Bronchial epithelial cell (primary cell): ENCODE results near the gene FSTL4. TPM values are rescaled to one million over a fixed set of nuclear protein-coding genes. Genes with fewer than 3 reads are reported as not detected.
"Not testable (repeated sequence)": the region's sequence is repeated elsewhere in the genome, so short reads cannot be mapped to it uniquely, and the experiment has no call there.

Experiments used
- DNase-seq: peaks from one replicate; pipeline ENCODE4 v3.0.0-alpha.2; 2010; ENCODE audit warnings: low read depth
- FAIRE-seq: peaks from 2 replicates; lab custom pipeline; 2011; peaks lifted over from hg19 to GRCh38; lab: Jason Lieb, UNC
- H3K27me3 ChIP-seq: 2 replicates; pipeline ENCODE4 v1.5.1; 2011; ENCODE audit warnings: low read length; ENCODE audit not compliant: control insufficient read depth, insufficient read depth
- H3K36me3 ChIP-seq: 2 replicates; pipeline ENCODE4 v1.5.1; 2011; ENCODE audit warnings: low read length; ENCODE audit not compliant: control insufficient read depth, insufficient read depth
- H3K4me3 ChIP-seq: 2 replicates; pipeline ENCODE4 v1.5.1; 2011; ENCODE audit warnings: mild to moderate bottlenecking, low read depth, low read length, control low read depth
- total RNA-seq: library from RNA; depleted of rRNA; stranded (reverse); fragments of >200 nt; gene quantifications from 2 replicates; pipeline ENCODE4 v1.2.1, GENCODE V29; 2014
- TF ChIP-seq, protein P1 (sequence below): IDR thresholded peaks from 2 replicates; pipeline ENCODE4 v1.5.1; 2011; ENCODE audit warnings: mild to moderate bottlenecking, moderate library complexity, low read length, control low read depth, inconsistent platforms; ENCODE audit not compliant: insufficient read depth, severe bottlenecking

Gene FSTL4
- total RNA-seq, 1 donor from 2014 or later = not detected

DNA sequence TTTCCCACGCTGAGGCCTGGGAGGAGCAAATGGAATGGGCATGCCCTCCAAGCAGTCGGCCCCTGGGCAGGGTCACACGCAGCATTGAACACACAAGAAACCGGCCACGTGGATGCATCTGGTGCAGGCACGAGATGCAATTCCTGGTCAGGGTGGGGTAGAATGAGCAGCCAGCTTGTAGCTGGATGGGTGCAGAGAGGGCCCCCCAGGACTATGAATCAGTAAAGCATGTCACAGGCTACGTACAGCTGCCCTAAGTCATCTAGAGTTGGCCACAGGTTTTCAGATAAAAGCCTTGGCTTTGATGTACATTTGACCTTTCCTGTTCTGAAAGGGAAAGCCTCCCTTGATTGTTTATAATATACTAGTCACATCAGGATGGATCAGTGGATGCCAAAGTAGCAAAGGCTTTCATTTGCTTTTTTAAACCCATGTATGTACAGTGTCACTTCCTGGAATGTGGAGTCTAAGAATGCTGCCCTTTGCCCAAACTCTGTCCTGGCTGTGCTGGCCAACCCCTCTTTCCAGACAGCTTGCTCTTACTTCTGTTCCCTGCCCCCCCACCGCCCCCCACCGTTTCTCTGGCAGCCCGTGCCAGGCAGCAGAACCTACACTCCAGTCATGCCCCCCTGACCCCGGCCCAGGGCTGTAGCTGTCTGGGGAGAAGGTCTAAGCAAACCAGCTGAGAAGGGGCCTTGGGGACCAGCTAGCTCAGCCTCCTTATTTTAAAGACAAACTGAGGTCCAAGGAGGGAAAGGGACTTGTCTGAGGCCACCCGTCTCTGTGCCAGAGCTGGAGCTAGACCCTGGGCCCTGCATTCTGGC, 391.3 kb downstream of the FSTL4 start:
- TF ChIP-seq, protein P1, sequence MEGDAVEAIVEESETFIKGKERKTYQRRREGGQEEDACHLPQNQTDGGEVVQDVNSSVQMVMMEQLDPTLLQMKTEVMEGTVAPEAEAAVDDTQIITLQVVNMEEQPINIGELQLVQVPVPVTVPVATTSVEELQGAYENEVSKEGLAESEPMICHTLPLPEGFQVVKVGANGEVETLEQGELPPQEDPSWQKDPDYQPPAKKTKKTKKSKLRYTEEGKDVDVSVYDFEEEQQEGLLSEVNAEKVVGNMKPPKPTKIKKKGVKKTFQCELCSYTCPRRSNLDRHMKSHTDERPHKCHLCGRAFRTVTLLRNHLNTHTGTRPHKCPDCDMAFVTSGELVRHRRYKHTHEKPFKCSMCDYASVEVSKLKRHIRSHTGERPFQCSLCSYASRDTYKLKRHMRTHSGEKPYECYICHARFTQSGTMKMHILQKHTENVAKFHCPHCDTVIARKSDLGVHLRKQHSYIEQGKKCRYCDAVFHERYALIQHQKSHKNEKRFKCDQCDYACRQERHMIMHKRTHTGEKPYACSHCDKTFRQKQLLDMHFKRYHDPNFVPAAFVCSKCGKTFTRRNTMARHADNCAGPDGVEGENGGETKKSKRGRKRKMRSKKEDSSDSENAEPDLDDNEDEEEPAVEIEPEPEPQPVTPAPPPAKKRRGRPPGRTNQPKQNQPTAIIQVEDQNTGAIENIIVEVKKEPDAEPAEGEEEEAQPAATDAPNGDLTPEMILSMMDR = no peak
- FAIRE-seq (no peak), DNase-seq (no peak)
- H3K36me3 ChIP-seq = no peaks in the 10 kb centered on the region
- H3K4me3 ChIP-seq = no peak overlapping the region
- no peaks in the 10 kb centered on the region for H3K27me3 ChIP-seq

DNA sequence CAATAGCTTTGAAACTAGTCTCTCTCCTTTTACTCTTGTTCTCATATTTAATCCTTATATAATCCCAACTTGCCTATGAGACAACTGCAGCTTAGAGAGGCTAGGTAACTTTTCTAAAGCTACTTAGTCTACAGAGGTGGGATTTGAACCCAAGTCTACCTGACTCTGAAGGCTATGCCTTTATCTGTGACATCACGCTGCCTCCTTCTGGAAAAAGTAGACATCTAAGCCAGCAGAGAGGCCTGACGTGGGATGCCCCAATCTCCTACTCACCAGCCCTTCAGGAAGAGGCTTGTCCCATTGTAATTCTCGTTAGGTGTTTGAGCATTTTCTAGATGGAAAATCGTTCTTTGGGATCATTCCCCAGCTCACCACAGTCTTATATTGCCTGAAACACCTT, 393.0 kb downstream of the FSTL4 start:
- no peaks in the 10 kb centered on the region for H3K27me3 ChIP-seq
- H3K4me3 ChIP-seq = no peak overlapping the region
- FAIRE-seq (no peak), DNase-seq (no peak)
- no peaks in the 10 kb centered on the region for H3K36me3 ChIP-seq
- TF ChIP-seq, protein P1 = no peak

GRCh38 chr5:133216138-133216537, 396.2 kb downstream of the FSTL4 start:
- H3K27me3 ChIP-seq, DNase-seq, FAIRE-seq, H3K36me3 ChIP-seq, H3K4me3 ChIP-seq: not testable (repeated sequence)

DNA sequence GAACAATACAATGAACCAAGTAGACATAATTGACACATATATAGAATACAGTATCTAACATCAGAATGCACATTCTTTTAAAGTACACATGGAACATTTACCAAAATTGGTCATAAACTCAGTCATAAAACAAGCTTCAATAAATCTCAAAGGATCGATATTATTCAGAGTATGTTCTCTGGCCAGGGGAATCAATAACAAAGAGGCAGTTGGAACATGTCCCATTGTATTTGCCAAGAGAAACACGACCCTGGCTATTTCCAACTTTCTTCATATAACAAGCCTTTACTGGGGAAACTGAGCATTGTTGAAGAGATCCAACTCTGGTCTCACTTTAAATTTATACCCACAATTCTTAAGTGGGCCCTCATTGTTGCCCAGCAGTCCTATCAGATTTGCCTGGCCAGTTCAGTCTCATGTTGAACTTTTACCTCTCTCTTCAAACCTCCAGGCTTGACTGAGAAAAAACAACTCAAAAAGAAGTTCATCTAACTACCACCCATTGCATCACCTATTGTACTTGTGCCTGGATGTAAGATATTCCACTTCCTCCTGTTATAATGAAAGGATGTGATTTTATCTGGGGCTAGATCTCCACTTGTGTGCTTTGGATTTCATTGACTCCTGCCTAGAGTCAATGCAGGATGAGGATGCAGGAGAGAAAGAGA, 398.1 kb downstream of the FSTL4 start:
- DNase-seq (no peak), FAIRE-seq (no peak)
- Histone ChIP-seq H3K27me3 (no peaks in the 10 kb centered on the region), H3K36me3 (no peaks in the 10 kb centered on the region), H3K4me3 (no peak overlapping the region)
- TF ChIP-seq, protein P1 = no peak

- Histone ChIP-seq H3K27me3 (peaks cover 3% of the 10 kb centered on the region), H3K36me3 (no peaks in the 10 kb centered on the region), H3K4me3 (no peak overlapping the region)
- no peak for FAIRE-seq
- TF ChIP-seq, protein P1 = no peak
- no peak for DNase-seq
Measured at GRCh38 chr5:133205649-133206048, 406.7 kb downstream of the FSTL4 start.

GRCh38 chr5:133205204-133205603, 407.1 kb downstream of the FSTL4 start:
- no peak for DNase-seq
- TF ChIP-seq, protein P1 = no peak
- FAIRE-seq = no peak
- H3K36me3 ChIP-seq = no peaks in the 10 kb centered on the region
- peaks cover 6% of the 10 kb centered on the region for H3K27me3 ChIP-seq
- H3K4me3 ChIP-seq = no peak overlapping the region
